GM13977 (cell line): ENCODE results near the gene ZNF616.

Experiments
- DNase-seq: peaks from one replicate; pipeline ENCODE4 v3.0.0; 2012; ENCODE audit warnings: low spot score
- in situ Hi-C: fragments of 300-500 bp; cut with MboI; formaldehyde crosslinking; loops from one replicate; pipeline ENCODE4 v1.12.0; 2022; ENCODE audit warnings: low sequenced_read_pairs, low pct_unique_long_range_greater_than_20kb, mixed read lengths, inconsistent platforms; ENCODE audit not compliant: unreplicated experiment
- TF ChIP-seq, protein P1 (sequence below): IDR thresholded peaks from 2 replicates; pipeline ENCODE4 v1.5.1; 2012; ENCODE audit warnings: mild to moderate bottlenecking, control low read depth; ENCODE audit not compliant: insufficient read depth; ENCODE audit errors: extremely low read depth, missing control alignments

ZNF616 gene

DNA sequence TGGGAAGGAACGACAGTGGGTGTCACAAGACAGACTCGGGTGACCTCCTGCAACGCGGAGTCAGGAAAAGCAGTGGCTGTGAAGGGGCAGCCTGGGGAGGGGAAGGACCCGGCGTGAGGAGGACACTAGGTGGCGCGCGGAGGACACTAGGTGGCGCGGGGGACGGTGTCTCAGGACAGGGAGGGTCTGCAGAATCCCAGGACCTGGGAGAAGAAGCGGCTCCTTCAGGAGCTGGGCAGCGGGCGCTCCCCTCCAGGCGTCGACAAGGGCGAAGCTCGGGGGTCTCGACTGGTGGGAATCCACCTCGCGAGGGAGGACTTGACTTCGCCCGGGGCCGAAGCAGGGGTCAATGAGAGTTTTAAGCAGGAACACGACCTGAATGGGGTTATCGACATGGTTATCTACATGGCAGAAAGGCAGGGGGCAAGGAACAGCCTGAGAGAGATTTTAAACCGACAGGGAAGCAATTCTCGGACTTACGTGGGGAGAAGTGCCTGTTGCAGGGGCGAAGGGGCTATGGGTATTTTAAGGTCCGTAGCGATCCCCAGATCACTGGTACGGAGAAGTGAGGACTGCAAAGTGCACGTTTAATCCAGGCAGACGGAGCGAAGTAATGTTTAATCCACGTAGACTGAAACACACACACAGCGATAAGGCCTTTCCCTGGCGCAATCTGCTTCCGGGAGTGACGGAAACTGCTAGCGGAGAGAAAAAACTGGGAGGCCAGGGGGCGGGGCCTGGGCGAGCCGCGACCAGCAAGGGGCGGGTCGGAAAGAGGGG lies at the start of gene ZNF616:
ZNF616 (minus strand) TSS at position 687 of the 780 bp plus-strand sequence. CDS start 9,426 bp downstream, outside the sequence.
- TF ChIP-seq, protein P1, sequence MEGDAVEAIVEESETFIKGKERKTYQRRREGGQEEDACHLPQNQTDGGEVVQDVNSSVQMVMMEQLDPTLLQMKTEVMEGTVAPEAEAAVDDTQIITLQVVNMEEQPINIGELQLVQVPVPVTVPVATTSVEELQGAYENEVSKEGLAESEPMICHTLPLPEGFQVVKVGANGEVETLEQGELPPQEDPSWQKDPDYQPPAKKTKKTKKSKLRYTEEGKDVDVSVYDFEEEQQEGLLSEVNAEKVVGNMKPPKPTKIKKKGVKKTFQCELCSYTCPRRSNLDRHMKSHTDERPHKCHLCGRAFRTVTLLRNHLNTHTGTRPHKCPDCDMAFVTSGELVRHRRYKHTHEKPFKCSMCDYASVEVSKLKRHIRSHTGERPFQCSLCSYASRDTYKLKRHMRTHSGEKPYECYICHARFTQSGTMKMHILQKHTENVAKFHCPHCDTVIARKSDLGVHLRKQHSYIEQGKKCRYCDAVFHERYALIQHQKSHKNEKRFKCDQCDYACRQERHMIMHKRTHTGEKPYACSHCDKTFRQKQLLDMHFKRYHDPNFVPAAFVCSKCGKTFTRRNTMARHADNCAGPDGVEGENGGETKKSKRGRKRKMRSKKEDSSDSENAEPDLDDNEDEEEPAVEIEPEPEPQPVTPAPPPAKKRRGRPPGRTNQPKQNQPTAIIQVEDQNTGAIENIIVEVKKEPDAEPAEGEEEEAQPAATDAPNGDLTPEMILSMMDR: peak; percentile 94
- in situ Hi-C loops: no loop called here
- DNase-seq: peak; percentile 78

DNA sequence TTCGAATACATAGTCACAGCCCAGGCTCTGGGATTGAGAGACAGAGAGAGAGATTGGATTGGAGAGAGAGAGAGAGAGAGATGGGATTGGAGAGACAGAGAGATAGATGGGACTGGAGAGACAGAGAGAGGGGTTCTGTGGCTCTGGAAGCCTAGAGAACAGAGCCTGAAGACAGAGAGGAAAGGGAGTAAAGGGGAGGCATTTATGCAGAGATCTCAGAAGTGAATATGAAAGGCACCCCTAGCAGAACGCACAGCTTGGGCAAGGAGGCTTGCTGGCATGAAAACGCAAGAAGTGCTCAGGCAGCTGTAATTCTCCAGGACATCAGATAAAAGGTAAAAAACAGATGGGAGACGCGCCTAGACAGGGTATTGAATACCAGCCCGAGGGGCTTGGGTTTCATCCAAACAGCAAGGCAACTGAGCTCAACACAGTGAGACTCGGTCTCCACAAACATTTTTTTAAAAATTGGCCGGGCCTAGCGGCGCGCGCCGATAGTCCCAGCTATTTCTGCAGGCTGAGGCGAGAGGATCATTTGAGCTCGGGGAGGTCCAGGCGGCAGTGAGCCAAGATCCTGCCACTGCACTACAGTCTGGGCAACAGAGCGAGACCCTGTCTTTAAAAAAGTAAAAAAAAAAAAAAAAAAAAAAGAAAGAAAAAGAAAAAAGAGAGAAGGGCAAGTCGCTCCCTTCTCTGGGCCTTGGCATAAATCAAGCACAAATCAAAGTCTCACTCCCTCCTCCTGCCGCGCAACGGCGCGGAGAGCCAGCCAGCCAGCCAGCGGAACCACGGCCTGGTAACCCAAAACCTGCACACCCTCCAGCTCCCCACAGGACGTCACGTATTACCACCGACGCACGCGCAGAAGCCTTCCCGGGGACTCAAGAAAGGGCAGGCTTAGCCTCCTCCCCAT lies 49.3 kb upstream of the ZNF616 start:
- no peak for DNase-seq
- TF ChIP-seq, protein P1: no peak
- in situ Hi-C loops: no loop called here

DNA sequence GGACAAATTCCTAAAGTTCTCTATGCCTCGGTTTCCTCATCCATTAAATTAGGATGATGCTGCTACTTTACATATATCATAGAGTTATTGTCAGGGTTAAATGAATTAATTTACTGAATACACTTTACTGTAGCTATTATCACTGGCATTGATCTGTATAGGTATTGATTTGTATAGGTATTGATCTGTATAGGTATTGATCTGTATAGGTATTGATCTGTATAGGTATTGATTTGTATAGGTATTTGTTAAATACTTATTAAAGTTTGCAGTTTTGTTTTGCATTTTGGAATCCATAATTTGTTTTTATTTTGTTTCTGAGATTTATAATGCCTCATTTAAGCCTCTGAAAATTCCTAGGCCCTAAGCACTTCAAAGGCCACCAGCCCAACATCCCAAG lies 47.7 kb upstream of the ZNF616 start:
- TF ChIP-seq, protein P1: no peak
- no peak for DNase-seq
- in situ Hi-C loops: no loop called here

DNA sequence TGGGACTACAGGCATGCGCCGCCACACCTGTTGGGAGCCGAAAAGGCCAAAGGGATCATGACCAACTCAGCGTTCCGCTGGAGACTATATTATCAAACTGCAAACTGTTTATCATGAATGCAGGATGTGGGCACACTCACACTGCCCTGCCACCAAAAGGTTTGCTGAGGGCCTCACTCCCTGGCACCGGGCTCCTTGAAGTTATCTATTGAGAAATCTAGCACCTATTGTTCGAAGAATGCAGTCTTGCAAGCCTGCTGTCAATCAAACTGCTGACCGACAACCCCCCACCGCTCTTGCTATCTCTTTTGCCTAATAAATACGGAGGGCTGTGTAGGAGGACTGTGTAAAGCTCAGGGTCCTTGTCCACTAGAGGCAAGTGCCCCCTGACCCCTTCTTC lies 36.8 kb upstream of the ZNF616 start:
- in situ Hi-C loops: no loop called here
- DNase-seq: no peak
- TF ChIP-seq, protein P1: no peak

DNA sequence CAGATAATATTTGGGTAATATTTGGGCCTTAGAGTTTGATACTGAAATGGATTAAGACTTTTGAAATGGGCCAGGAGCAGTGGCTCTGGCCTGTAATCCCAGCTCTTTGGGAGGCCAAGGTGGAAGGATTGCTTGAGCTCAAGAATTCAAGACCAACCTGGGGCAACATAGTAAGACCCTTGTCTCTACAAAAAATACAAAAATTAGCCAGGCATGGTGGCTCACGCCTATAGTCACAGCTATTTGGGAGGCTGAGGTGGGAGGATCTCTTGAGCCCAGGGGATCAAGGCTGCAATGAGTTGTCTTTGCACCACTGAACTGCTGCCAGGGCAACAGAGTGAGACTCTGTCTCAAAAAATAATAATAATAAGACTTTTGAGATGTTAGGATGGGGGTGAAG lies 32.6 kb upstream of the ZNF616 start:
- in situ Hi-C loops: no loop called here

More for the DNA sequence above, 32.6 kb upstream of the ZNF616 start:
- DNase-seq: no peak
- TF ChIP-seq, protein P1: no peak
